Vagina (tissue), 2 donors: ENCODE data around the gene ACMSD.

Experiments used
- POLR2A ChIP-seq, 2 donors: fragments of 450-650 bp; IDR thresholded peaks; one replicate each; pipeline ENCODE4 v1.6.1; 2017; ENCODE audit warnings: antibody characterized with exemption in 2 of 2, mild to moderate bottlenecking in 2 of 2, moderate library complexity in 2 of 2
- TF ChIP-seq, protein P1 (sequence below), 3 experiments: fragments of 450-650 bp in 2 of 3; fragments of 200-600 bp in 1 of 3; sonication (generic) in 1 of 3; IDR thresholded peaks; one replicate each; pipeline ENCODE4 v1.5.1; 2017 to 2019; ENCODE audit warnings: antibody characterized with exemption in 3 of 3, mild to moderate bottlenecking in 2 of 3, moderate library complexity in 2 of 3

- TF ChIP-seq POLR2A (IDR thresholded peaks at IDR 0.05) = no peak
- TF ChIP-seq, protein P1, sequence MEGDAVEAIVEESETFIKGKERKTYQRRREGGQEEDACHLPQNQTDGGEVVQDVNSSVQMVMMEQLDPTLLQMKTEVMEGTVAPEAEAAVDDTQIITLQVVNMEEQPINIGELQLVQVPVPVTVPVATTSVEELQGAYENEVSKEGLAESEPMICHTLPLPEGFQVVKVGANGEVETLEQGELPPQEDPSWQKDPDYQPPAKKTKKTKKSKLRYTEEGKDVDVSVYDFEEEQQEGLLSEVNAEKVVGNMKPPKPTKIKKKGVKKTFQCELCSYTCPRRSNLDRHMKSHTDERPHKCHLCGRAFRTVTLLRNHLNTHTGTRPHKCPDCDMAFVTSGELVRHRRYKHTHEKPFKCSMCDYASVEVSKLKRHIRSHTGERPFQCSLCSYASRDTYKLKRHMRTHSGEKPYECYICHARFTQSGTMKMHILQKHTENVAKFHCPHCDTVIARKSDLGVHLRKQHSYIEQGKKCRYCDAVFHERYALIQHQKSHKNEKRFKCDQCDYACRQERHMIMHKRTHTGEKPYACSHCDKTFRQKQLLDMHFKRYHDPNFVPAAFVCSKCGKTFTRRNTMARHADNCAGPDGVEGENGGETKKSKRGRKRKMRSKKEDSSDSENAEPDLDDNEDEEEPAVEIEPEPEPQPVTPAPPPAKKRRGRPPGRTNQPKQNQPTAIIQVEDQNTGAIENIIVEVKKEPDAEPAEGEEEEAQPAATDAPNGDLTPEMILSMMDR (IDR thresholded peaks at IDR 0.05) = no peak
Measured at GRCh38 chr2:134865067-134865787, 26.8 kb downstream of the ACMSD start.
